Lower lobe of right lung (tissue), 2 donors: Measurements from ENCODE around the gene THSD7A. TPM values are rescaled to one million over a fixed set of nuclear protein-coding genes. Genes with fewer than 3 reads are reported as not detected.

ENCODE experiments used
- ATAC-seq, 2 donors: fragments of 200-7000 bp; cut with Tn5 transposase; one replicate each; pipeline ENCODE4 v1.9.1; 2020 to 2022; ENCODE audit warnings: mild to moderate bottlenecking in 2 of 2, moderate library complexity in 2 of 2
- DNase-seq: peaks from one replicate; pipeline ENCODE4 v3.0.0-alpha.2; 2020
- H3K27ac ChIP-seq: fragments of 200-600 bp; one replicate; pipeline ENCODE4 v1.8.0; 2022
- H3K27me3 ChIP-seq: fragments of 200-600 bp; one replicate; pipeline ENCODE4 v1.8.0; 2022; ENCODE audit warnings: low read depth
- H3K36me3 ChIP-seq: fragments of 200-600 bp; one replicate; pipeline ENCODE4 v1.8.0; 2022; ENCODE audit warnings: mild to moderate bottlenecking
- H3K4me1 ChIP-seq: fragments of 200-600 bp; one replicate; pipeline ENCODE4 v1.8.0; 2022
- H3K4me3 ChIP-seq: fragments of 200-600 bp; one replicate; pipeline ENCODE4 v1.8.0; 2022; ENCODE audit warnings: mild to moderate bottlenecking
- H3K9me3 ChIP-seq: fragments of 200-600 bp; one replicate; pipeline ENCODE4 v1.8.0; 2022
- CTCF ChIP-seq: fragments of 200-600 bp; IDR thresholded peaks from one replicate; pipeline ENCODE4 v1.8.0; 2022; ENCODE audit warnings: antibody characterized with exemption, mild to moderate bottlenecking
- intact Hi-C: fragments of 100-400 bp; cut with DNase I; formaldehyde crosslinking; loops from one replicate; pipeline ENCODE4 v1.11.0; 2022
- total RNA-seq: library from RNA; stranded (reverse); fragmentation: NEBNext Ultra II Directional; extraction: Animal tissue kit (Norgen Biotek cat#: 25700); gene quantifications from one replicate; pipeline ENCODE4 v1.2.1, GENCODE V29; 2021
- donor health status: DM: no; HTN: yes; CAD: no; lungs with severe emphysema.

Gene THSD7A
- total RNA-seq, 1 donor from 2014 or later: 7.2 TPM

- Histone ChIP-seq H3K27ac (no peak overlapping the region), H3K27me3 (no peaks in the 10 kb centered on the region), H3K4me1 (peaks cover 7% of the 10 kb centered on the region), H3K9me3 (no peaks in the 10 kb centered on the region), H3K4me3 (no peak overlapping the region), H3K36me3 (no peaks in the 10 kb centered on the region)
- no peak for TF ChIP-seq CTCF
- intact Hi-C loops: no loop called here
- DNase-seq: no peak
- ATAC-seq: no peak
Measured at GRCh38 chr7:11742496-11742895, 89.5 kb downstream of the THSD7A start.

- no peak overlapping the region for H3K27ac ChIP-seq
- no peaks in the 10 kb centered on the region for H3K27me3 ChIP-seq
- H3K4me1 ChIP-seq: peaks cover 5% of the 10 kb centered on the region
- intact Hi-C loops: no loop called here
- no peaks in the 10 kb centered on the region for H3K36me3 ChIP-seq
- no peak overlapping the region for H3K4me3 ChIP-seq
- TF ChIP-seq CTCF: no peak
- H3K9me3 ChIP-seq: no peaks in the 10 kb centered on the region
- DNase-seq: no peak
- no peak for ATAC-seq
Measured at GRCh38 chr7:11737723-11738122, 94.3 kb downstream of the THSD7A start.

- Histone ChIP-seq H3K4me1 (no peaks in the 10 kb centered on the region), H3K4me3 (no peak overlapping the region), H3K36me3 (no peaks in the 10 kb centered on the region), H3K27me3 (no peaks in the 10 kb centered on the region), H3K9me3 (no peaks in the 10 kb centered on the region), H3K27ac (no peak overlapping the region)
- intact Hi-C loops: no loop called here
- no peak for DNase-seq
- no peak for TF ChIP-seq CTCF
- no peak for ATAC-seq
Measured at GRCh38 chr7:11732207-11732606, 99.8 kb downstream of the THSD7A start.

GRCh38 chr7:11730725-11731124 lies 101.3 kb downstream of the THSD7A start:
- H3K36me3 ChIP-seq: no peaks in the 10 kb centered on the region
- no peak overlapping the region for H3K27ac ChIP-seq
- intact Hi-C loops: no loop called here
- no peak for ATAC-seq
- TF ChIP-seq CTCF: no peak
- no peaks in the 10 kb centered on the region for H3K4me1 ChIP-seq
- no peaks in the 10 kb centered on the region for H3K27me3 ChIP-seq
- DNase-seq: no peak
- no peaks in the 10 kb centered on the region for H3K9me3 ChIP-seq
- H3K4me3 ChIP-seq: no peak overlapping the region

GRCh38 chr7:11727864-11728263 lies 104.1 kb downstream of the THSD7A start:
- Histone ChIP-seq H3K4me1 (no peaks in the 10 kb centered on the region), H3K36me3 (no peaks in the 10 kb centered on the region), H3K27ac (no peak overlapping the region), H3K4me3 (no peak overlapping the region), H3K27me3 (no peaks in the 10 kb centered on the region), H3K9me3 (no peaks in the 10 kb centered on the region)
- no peak for ATAC-seq
- no peak for DNase-seq
- intact Hi-C loops: no loop called here
- TF ChIP-seq CTCF: no peak

GRCh38 chr7:11726794-11727155 lies 105.2 kb downstream of the THSD7A start:
- H3K9me3 ChIP-seq: no peaks in the 10 kb centered on the region
- no peaks in the 10 kb centered on the region for H3K27me3 ChIP-seq
- intact Hi-C loops: no loop called here
- TF ChIP-seq CTCF: no peak
- no peak overlapping the region for H3K27ac ChIP-seq
- no peak for DNase-seq
- H3K36me3 ChIP-seq: no peaks in the 10 kb centered on the region
- H3K4me3 ChIP-seq: no peak overlapping the region
- ATAC-seq: no peak
- H3K4me1 ChIP-seq: no peaks in the 10 kb centered on the region
